Mesendoderm (in vitro differentiated cells): ENCODE results near the gene GPR142.
A peak's percentile ranks its signal among the peaks of the same experiment; 100 is the strongest.

Experiments used
- DNase-seq: peaks from one replicate; pipeline ENCODE4 v3.0.0; 2013
- H2AK5ac ChIP-seq: 2 replicates; pipeline ENCODE4 v1.6.1; 2013; ENCODE audit warnings: low read length, inconsistent platforms
- H2BK120ac ChIP-seq: 2 replicates; pipeline ENCODE4 v1.6.1; 2013; ENCODE audit warnings: low read depth, mild to moderate bottlenecking, low read length, moderate library complexity, mixed read lengths
- H2BK15ac ChIP-seq: replicated peaks from 2 replicates; pipeline ENCODE4 v1.6.1; 2013; ENCODE audit warnings: low read depth, mild to moderate bottlenecking, moderate library complexity
- H2BK5ac ChIP-seq: 2 replicates; pipeline ENCODE4 v1.6.1; 2013; ENCODE audit warnings: low read length, inconsistent platforms
- H3K18ac ChIP-seq: 2 replicates; pipeline ENCODE4 v1.6.1; 2013; ENCODE audit warnings: mild to moderate bottlenecking, low read length, mixed read lengths
- H3K23ac ChIP-seq: one replicate; pipeline ENCODE4 v1.6.1; 2013; ENCODE audit warnings: low read length
- H3K27ac ChIP-seq: 2 replicates; pipeline ENCODE4 v1.5.1; 2013; ENCODE audit warnings: low read depth, mild to moderate bottlenecking, inconsistent platforms, low read length, moderate library complexity
- H3K27me3 ChIP-seq: 2 replicates; pipeline ENCODE4 v1.6.1; 2013; ENCODE audit warnings: low read length, control low read depth, mild to moderate bottlenecking, inconsistent platforms; ENCODE audit not compliant: insufficient read depth, poor library complexity
- H3K36me3 ChIP-seq: 2 replicates; pipeline ENCODE4 v1.6.1; 2013; ENCODE audit warnings: low read length, inconsistent platforms; ENCODE audit not compliant: control insufficient read depth, insufficient read depth
- H3K4ac ChIP-seq: one replicate; pipeline ENCODE4 v1.6.1; 2013; ENCODE audit warnings: low read depth, mild to moderate bottlenecking, low read length, moderate library complexity
- H3K4me1 ChIP-seq: 2 replicates; pipeline ENCODE4 v1.6.1; 2013; ENCODE audit warnings: low read depth, low read length, inconsistent platforms; ENCODE audit not compliant: control insufficient read depth
- H3K4me2 ChIP-seq: 2 replicates; pipeline ENCODE4 v1.6.1; 2013; ENCODE audit warnings: low read length
- H3K4me3 ChIP-seq: 2 replicates; pipeline ENCODE4 v1.5.1; 2013; ENCODE audit warnings: mild to moderate bottlenecking, low read length
- H3K56ac ChIP-seq: one replicate; pipeline ENCODE4 v1.6.1; 2013; ENCODE audit warnings: low read length
- H3K79me1 ChIP-seq: 2 replicates; pipeline ENCODE4 v1.6.1; 2013; ENCODE audit warnings: low read length, inconsistent platforms
- H3K79me2 ChIP-seq: 2 replicates; pipeline ENCODE4 v1.6.1; 2013; ENCODE audit warnings: mild to moderate bottlenecking, low read length; ENCODE audit not compliant: control insufficient read depth, insufficient read depth
- H3K9ac ChIP-seq: 2 replicates; pipeline ENCODE4 v1.6.1; 2013; ENCODE audit warnings: low read length, inconsistent platforms
- H4K5ac ChIP-seq: one replicate; pipeline ENCODE4 v1.6.1; 2013; ENCODE audit warnings: low read length
- H4K8ac ChIP-seq: one replicate; pipeline ENCODE4 v1.6.1; 2013; ENCODE audit warnings: low read depth, mild to moderate bottlenecking, control low read depth, low read length, moderate library complexity
- WGBS: extraction: QIAGEN DNeasy Blood & Tissue Kit; methylation state at CpG from one replicate; pipeline ENCODE4 v1.1.7; 2013; ENCODE audit warnings: low lambda C conversion rate, missing lambda C conversion rate; ENCODE audit not compliant: insufficient coverage; ENCODE audit errors: extremely low coverage; 5-methylcytosine and 5-hydroxymethylcytosine counted together

GPR142 gene

DNA sequence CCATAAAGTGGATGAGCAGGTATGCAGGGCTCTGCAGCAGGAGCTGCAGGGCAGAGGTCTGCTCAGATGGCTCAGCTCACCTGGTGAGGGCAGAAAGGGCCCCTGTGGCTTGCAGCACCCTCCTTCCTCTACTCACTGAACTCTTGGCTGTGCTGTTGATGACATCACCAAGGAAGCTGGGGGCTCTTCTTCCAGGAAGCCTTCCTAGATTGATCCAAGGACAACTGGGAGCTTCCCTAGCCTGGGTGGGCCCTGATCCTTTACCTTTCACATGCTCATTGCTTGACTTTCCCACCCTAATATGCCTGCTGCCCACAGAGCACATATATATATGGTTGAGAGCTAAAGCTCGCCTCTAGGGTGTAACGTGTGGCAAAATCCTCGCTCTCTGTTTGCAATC is 38.8 kb upstream of the GPR142 start:
- DNase-seq: no peak
- no peaks in the 10 kb centered on the region for H3K79me1 ChIP-seq
- H3K27ac ChIP-seq: no peak overlapping the region
- no peaks in the 10 kb centered on the region for H3K36me3 ChIP-seq
- no peak overlapping the region for H2BK5ac ChIP-seq
- H3K23ac ChIP-seq: no peak overlapping the region
- no peaks in the 10 kb centered on the region for H3K4me1 ChIP-seq
- no peak overlapping the region for H2BK120ac ChIP-seq
- no peak overlapping the region for H3K4me3 ChIP-seq
- H4K5ac ChIP-seq: no peak overlapping the region
- no peak overlapping the region for H3K18ac ChIP-seq
- no peak overlapping the region for H3K4ac ChIP-seq
- no peak overlapping the region for H3K9ac ChIP-seq
- H2AK5ac ChIP-seq: no peak overlapping the region
- no peak overlapping the region for H3K4me2 ChIP-seq
- H2BK15ac ChIP-seq: no peak overlapping the region
- peaks cover 5% of the 10 kb centered on the region for H3K27me3 ChIP-seq
- H4K8ac ChIP-seq: no peak overlapping the region
- H3K79me2 ChIP-seq: no peaks in the 10 kb centered on the region
- H3K56ac ChIP-seq: no peak overlapping the region
- WGBS: no CpG with 5 or more reads among the region's 3 CpGs

- no peak overlapping the region for H2BK5ac ChIP-seq
- no CpG with 5 or more reads among the region's 3 CpGs for WGBS
- peaks cover 5% of the 10 kb centered on the region for H3K27me3 ChIP-seq
Measured at GRCh38 chr17:74329378-74329777, 37.9 kb upstream of the GPR142 start.

DNA sequence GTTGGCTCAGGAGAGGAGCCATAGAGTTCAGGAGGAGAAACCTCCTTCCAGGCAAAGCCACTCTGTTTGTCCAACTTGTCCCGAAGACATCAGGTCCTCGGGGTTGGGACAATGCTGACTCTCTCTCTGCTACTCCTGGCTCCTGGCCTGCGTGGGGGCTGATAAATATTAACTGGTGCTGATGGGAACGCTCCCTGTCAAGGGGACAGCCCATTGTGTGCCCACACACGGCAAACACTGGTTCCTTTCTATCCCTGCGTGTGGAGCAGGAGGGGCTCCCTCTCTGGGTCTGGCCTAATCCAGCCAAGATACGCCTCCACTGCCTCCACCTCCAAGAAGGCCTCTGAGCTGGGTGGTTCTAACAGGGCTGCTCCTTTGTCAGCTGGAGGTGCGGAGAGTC is 36.9 kb upstream of the GPR142 start:
- H3K9ac ChIP-seq: no peak overlapping the region
- no peak for DNase-seq
- no peak overlapping the region for H2BK120ac ChIP-seq
- no peak overlapping the region for H3K4ac ChIP-seq
- no peak overlapping the region for H3K4me2 ChIP-seq
- H3K23ac ChIP-seq: no peak overlapping the region
- peaks cover under 1% of the 10 kb centered on the region for H3K27me3 ChIP-seq
- H2AK5ac ChIP-seq: no peak overlapping the region
- H3K18ac ChIP-seq: no peak overlapping the region
- H4K5ac ChIP-seq: no peak overlapping the region
- no peaks in the 10 kb centered on the region for H3K4me1 ChIP-seq
- H2BK15ac ChIP-seq: no peak overlapping the region
- no peak overlapping the region for H3K56ac ChIP-seq
- no peaks in the 10 kb centered on the region for H3K36me3 ChIP-seq
- no peak overlapping the region for H2BK5ac ChIP-seq
- no CpG with 5 or more reads among the region's 8 CpGs for WGBS
- no peaks in the 10 kb centered on the region for H3K79me1 ChIP-seq
- no peak overlapping the region for H3K4me3 ChIP-seq
- no peak overlapping the region for H3K27ac ChIP-seq
- H3K79me2 ChIP-seq: no peaks in the 10 kb centered on the region
- no peak overlapping the region for H4K8ac ChIP-seq

More at GRCh38 chr17:74329378-74329777, 37.9 kb upstream of the GPR142 start:
- H4K5ac ChIP-seq: no peak overlapping the region
- no peaks in the 10 kb centered on the region for H3K4me1 ChIP-seq
- H4K8ac ChIP-seq: no peak overlapping the region
- no peak overlapping the region for H3K18ac ChIP-seq
- no peak overlapping the region for H3K56ac ChIP-seq
- H3K79me1 ChIP-seq: no peaks in the 10 kb centered on the region
- no peaks in the 10 kb centered on the region for H3K36me3 ChIP-seq
- H2BK120ac ChIP-seq: no peak overlapping the region
- no peak overlapping the region for H2BK15ac ChIP-seq
- no peak overlapping the region for H3K4me2 ChIP-seq
- no peak overlapping the region for H2AK5ac ChIP-seq
- no peak overlapping the region for H3K9ac ChIP-seq
- no peak overlapping the region for H3K27ac ChIP-seq
- no peak overlapping the region for H3K4ac ChIP-seq
- H3K23ac ChIP-seq: no peak overlapping the region
- no peaks in the 10 kb centered on the region for H3K79me2 ChIP-seq
- no peak overlapping the region for H3K4me3 ChIP-seq
- DNase-seq: no peak

DNA sequence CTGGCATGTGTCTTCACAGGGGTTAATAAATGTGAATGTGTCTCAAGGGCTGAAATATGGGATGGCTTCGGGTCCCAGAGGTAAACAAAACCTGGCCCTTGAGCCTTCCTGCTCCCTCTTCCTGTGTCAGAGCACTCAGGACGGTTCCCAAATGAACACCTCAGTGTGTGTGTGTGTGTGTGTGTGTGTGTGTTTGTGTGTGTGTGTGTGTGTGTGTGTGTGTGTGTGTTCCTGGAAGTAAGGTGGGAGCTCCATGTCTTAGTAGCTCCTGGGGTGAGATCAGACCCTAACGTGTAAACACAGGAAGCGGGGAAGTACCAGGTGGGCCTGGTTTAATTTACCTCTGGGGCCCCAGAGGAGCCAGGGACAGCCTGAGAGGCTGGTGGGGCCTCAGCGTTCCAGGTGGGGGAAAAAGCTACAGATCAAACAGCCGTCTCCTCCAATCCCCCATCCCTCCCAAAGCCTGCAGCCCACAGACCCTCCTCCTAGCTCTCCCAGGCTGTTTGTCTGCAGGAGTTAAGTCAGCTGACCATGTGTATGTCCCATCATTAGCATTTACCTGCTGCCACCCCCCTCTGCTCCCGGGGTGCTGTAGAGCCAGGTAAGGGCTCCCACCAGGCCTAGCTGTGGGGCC is 35.2 kb upstream of the GPR142 start:
- no peak overlapping the region for H4K5ac ChIP-seq
- H3K4ac ChIP-seq: no peak overlapping the region
- H2AK5ac ChIP-seq: no peak overlapping the region
- H3K4me1 ChIP-seq: no peaks in the 10 kb centered on the region
- H2BK5ac ChIP-seq: no peak overlapping the region
- no peak overlapping the region for H3K27ac ChIP-seq
- H3K4me3 ChIP-seq: no peak overlapping the region
- H2BK15ac ChIP-seq: no peak overlapping the region
- H3K79me2 ChIP-seq: no peaks in the 10 kb centered on the region
- no peaks in the 10 kb centered on the region for H3K36me3 ChIP-seq
- no peak overlapping the region for H3K4me2 ChIP-seq
- H2BK120ac ChIP-seq: no peak overlapping the region
- H3K56ac ChIP-seq: no peak overlapping the region
- DNase-seq: no peak
- no peaks in the 10 kb centered on the region for H3K27me3 ChIP-seq
- no peak overlapping the region for H3K18ac ChIP-seq
- H4K8ac ChIP-seq: no peak overlapping the region
- no peaks in the 10 kb centered on the region for H3K79me1 ChIP-seq
- H3K9ac ChIP-seq: no peak overlapping the region
- WGBS: no CpG with 5 or more reads among the region's 7 CpGs
- H3K23ac ChIP-seq: no peak overlapping the region

GRCh38 chr17:74332763-74333283 is 34.5 kb upstream of the GPR142 start:
- no peak overlapping the region for H3K18ac ChIP-seq
- H3K4me3 ChIP-seq: no peak overlapping the region
- no peak overlapping the region for H4K8ac ChIP-seq
- H3K4ac ChIP-seq: no peak overlapping the region
- no CpG with 5 or more reads among the region's 11 CpGs for WGBS
- no peak overlapping the region for H2BK5ac ChIP-seq
- no peaks in the 10 kb centered on the region for H3K79me2 ChIP-seq
- H3K79me1 ChIP-seq: no peaks in the 10 kb centered on the region
- DNase-seq: peak; percentile 26
- H2BK120ac ChIP-seq: no peak overlapping the region
- H3K36me3 ChIP-seq: no peaks in the 10 kb centered on the region
- no peak overlapping the region for H3K23ac ChIP-seq
- H3K4me2 ChIP-seq: no peak overlapping the region
- no peak overlapping the region for H3K9ac ChIP-seq
- no peak overlapping the region for H2BK15ac ChIP-seq
- H3K27ac ChIP-seq: no peak overlapping the region
- H2AK5ac ChIP-seq: no peak overlapping the region
- H3K56ac ChIP-seq: no peak overlapping the region
- no peaks in the 10 kb centered on the region for H3K4me1 ChIP-seq
- H3K27me3 ChIP-seq: no peaks in the 10 kb centered on the region
- no peak overlapping the region for H4K5ac ChIP-seq
